Activated naive CD4-positive, alpha-beta T cell (primary cell): ENCODE measurements around the gene SPATA33.
"Not testable (repeated sequence)": the region's sequence is repeated elsewhere in the genome, so short reads cannot be mapped to it uniquely, and the experiment has no call there.

Source experiments
- DNase-seq, 4 experiments: peaks; one replicate each; lab custom pipeline; 2025; lab: John Stamatoyannopoulos, UW

Gene SPATA33

DNA sequence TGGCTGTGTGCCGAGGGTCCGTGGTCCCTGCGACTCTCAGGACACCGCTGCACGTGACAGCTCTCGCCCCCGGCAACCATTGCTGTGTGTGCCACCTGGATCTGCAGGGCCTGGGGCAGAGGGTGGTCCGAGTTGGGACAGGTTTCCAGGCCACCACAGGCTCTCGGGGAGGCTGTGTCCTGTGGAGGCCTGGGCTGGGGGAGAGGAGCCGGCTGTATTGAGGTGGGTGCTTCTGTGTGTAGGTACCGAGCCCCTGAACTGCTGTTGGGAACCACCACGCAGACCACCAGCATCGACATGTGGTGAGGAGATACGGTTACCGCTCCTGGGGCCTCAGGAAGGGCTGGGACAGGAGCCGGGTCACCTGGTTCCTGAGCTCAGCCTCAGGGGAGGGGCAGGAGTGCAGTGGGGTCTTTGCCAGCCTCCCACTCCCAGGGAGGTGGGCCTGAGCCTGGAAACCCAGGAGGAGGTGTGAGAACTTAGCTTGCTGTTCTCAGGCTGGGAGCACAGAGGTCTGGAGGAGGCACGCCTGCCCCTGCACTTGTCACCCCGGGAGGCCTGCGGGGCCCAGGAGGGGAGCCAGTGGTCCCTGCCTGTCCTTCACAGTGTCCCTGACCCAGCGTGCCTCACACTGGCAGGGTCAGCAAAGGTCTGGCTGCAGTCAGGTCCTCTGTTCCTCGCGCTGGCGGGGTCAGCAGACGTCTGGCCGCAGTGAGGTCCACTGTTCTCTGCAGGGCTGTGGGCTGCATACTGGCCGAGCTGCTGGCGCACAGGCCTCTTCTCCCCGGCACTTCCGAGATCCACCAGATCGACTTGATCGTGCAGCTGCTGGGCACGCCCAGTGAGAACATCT lies 36.5 kb downstream of the SPATA33 start:
- DNase-seq: no peak

DNA sequence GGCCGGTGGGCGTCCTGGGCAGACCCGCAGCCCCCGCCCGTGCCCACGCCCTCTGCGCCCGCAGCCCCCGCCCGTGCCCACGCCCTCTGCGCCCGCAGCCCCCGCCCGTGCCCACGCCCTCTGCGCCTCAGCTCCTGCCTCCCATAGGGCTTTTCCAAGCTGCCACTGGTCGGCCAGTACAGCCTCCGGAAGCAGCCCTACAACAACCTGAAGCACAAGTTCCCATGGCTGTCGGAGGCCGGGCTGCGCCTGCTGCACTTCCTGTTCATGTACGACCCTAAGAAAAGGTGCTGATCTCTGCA lies 37.1 kb downstream of the SPATA33 start:
- not testable (repeated sequence) for DNase-seq

DNA sequence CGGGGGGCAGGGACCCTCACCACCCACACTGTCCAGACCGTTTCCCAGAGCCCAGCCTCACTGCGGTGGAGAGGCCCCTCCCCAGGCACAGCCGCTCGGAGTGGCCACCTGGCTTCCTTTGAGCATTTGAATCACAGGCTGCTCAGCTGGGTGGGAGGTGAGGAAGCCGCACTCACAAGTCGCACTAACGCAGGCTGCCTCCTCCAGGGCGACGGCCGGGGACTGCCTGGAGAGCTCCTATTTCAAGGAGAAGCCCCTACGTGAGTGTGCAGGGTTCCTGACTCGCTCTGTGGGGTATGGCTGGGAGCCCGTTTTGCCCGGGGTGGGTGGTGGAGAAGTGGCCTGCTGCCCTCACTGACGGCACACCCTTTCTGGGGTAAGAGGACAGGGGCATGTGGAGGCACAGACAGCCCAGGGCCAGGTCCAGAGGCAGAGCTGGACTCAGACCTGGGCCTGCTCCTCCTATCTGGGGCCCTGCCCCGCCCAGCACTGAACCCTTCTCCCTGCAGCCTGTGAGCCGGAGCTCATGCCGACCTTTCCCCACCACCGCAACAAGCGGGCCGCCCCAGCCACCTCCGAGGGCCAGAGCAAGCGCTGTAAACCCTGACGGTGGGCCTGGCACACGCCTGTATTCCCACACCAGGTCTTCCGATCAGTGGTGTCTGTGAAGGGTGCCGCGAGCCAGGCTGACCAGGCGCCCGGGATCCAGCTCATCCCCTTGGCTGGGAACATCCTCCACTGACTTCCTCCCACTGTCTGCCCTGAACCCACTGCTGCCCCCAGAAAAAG lies 37.6 kb downstream of the SPATA33 start:
- DNase-seq: no peak

DNA sequence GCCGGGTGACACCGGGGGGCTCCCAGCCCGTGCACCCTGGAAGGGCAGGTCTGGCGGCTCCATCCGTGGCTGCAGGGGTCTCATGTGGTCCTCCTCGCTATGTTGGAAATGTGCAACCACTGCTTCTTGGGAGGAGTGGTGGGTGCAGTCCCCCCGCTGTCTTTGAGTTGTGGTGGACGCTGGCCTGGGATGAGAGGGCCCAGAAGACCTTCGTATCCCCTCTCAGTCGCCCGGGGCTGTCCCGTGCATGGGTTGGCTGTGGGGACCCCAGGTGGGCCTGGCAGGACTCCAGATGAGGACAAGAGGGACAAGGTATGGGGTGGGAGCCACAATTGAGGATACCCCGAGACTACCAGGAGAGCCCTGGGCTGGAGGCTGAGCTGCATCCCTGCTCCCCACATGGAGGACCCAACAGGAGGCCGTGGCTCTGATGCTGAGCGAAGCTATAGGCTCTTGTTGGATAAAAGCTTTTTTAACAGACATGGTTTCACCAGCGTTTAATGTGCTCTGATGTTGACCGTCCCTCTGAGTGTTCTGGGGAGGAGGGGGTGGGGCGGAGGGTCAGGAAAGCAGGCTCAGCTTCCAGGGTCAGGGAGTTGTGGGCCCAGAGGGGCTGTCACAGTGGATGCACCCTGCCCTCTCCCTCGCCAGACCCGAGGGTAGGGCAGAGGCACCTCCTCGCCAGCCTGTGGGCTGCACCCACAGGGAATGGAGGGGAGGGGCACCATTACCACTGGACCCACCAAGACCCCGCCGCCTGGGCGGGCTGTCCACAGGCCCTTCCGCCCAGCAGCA lies 38.4 kb downstream of the SPATA33 start:
- DNase-seq: no peak

DNA sequence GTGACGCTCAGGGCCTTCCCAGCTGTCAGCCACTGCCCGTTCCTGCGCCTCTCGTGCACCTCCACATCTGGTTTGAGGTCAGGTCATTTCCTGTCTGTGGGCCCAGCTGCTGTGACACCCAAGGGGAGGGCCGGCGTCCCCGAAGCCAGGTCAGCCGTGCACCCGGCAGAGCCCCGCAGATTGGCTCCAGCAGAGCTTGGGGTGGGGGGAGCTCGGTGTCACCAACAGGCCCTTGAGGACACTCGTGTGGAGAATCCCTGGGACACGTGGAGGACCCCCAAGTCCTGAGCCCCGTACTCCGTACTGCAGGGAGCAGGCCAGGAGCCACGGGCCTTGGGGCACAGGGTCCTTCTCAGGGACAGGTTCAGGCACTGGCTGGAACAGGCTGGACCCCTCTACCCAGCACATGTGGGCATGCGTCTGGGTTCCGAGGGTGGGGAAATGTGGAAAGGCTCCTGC lies 39.1 kb downstream of the SPATA33 start:
- DNase-seq: no peak

DNA sequence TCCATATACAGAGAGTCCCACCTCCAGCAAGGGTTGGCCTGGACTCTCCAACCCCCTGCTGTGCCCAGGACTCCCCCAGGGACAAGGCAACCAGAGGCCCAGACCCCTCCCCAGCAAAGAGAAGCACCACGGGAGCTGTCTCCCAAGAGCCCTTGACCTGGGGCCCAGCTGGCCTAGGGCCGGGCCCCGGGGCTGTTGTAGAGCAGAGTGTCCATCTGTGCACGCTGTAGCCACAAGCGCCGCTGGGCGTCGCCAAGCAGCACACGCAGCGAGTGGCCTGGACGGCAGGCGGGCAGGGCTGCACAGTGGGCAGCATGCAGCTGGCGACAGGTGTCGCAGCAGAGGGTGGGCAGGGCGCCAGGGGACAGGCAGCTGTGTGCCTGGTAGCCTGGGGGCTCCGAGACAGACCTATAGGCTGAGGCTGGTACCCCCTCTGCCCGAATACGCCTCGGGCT lies 39.6 kb downstream of the SPATA33 start:
- no peak for DNase-seq

DNA sequence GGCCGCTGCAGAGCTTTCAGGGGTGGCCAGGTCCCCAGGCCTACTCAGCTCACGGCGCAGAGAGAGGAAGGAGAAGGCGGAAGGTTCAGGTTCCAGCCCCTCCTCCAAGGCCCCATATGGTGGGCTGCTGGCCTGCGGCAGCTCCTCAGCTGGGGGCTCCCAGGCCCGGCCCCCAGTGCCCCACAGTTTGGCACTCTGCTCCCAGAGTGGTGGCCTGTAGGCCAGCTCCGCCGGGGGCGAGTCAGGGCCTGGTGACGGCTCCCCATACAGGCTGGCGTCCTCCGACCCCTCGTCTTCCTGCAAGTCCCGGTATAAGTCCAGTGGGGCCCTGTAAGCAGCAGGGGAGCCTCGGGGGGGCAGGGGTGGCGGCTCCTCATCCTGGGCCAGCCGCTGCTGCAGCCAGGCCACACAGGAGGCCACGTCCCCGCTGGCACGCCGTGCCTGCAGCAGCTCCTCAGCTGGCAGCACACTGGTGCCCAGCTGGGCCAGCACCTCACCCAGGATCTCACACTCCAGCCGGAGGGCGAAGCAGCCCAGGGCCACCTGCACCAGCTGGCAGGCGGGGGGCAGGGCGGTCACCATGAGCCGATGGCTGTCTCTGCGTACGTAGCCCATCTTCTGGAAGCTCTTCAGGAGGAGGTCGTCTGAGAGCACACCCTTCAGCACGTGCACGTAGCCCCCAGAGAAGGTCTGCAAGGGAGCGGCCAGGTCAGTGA lies 40.1 kb downstream of the SPATA33 start:
- DNase-seq: no peak

DNA sequence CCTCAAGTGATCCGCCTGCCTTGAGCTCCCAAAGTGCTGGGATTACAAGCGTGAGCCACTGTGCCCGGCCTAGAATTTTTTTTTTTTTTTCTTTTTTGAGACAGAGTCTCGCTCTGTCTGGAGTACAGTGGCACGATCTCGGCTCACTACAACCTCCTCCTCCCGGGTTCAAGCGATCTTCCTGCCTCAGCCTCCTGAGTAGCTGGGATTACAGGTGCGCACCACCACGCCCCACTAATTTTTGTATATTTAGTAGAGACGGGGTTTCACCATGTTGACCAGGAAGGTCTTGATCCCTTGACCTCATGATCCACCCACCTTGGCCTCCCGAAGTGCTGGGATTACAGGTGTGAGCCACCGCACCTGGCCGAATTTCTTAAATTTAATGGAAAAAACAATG lies 41.1 kb downstream of the SPATA33 start:
- DNase-seq: not testable (repeated sequence)

DNA sequence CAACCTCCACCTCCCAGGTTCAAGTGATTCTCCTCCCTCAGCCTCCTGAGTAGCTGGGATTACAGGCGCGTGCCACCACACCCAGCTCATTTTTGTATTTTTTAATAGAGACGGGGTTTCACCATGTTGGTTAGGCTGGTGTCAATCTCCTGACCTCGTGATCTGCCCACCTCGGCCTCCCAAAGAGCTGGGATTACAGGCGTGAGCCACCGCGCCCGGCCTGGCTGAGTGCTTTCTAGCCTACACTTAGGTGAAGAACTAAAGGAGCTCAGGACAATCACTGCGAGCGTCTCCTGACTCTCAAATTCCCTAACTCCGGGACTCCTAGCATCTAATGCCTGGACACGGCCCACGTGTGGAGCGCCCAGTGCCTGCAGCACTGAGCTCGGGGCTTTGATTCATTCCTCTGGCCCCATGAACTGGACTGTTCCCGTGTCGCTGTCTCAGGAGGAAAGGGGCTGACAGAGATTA lies 42.0 kb downstream of the SPATA33 start:
- DNase-seq: not testable (repeated sequence)

DNA sequence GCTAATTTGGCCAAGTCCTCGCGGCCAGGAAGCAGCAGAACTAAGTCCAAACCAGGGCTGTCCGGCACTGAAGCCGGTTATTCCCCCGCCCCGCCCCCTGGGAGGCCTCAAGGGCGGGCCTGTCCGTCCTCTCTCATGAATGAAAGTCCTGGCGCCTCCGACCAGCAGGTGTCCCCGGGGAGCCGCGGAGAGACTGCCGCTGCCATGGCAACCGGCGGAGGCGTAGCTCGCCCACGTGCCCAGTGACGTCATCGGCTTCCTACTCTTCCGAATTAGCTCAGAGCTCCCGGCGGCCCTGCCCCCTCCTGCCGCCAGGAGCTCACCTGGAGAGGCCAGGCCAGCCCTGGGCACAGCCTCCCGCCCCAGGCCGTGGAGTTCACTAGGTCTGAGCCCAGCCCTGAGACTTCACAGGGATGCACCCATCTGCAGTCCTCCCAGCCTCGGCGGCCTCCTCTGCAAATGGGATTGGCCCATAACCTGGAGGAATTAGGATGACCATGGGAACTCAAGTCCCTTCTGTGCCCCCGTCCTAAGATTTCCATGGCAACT lies 42.5 kb downstream of the SPATA33 start:
- peak; percentile 87 to 94 (median 91) for DNase-seq

DNA sequence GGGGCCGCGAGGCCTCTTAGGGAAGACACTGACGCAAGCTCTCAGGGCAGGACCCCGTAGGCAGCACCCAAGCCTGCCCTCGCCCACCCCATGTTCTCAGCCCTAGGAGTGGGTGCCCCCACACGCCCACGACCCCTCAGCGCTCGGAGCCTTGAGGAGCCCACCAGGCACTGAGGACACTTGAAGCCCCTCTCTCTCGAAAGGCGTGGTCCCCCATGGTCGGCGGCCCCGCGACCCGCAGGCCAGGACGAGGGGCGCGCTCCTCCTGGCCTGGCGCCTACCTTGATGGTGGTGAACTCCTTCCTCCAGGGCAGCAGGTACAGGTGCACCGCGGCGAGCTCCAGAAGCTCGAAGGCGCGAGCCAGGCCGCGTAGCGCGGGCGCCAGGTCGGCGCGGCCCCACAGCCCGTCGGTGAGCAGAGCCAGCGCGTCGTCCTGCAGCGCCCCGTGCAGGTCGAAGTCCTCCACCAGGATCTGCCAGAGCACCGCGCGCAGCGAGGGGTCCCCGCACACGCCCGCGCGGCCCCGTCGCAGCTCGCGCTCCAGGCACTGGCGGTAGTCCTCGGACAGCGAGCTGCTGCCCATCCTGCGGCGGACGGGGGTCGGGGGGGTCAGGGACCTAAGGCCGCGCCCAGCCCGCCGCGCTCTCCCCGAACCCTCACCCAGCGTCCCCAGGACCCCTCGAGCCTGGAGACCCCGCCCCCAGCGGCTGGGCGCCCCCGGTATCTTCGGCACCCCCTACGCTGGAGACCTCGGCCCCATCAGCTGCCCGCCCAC lies 43.2 kb downstream of the SPATA33 start:
- peak in 2 of 4 experiments; percentile 29 to 47 for DNase-seq

DNA sequence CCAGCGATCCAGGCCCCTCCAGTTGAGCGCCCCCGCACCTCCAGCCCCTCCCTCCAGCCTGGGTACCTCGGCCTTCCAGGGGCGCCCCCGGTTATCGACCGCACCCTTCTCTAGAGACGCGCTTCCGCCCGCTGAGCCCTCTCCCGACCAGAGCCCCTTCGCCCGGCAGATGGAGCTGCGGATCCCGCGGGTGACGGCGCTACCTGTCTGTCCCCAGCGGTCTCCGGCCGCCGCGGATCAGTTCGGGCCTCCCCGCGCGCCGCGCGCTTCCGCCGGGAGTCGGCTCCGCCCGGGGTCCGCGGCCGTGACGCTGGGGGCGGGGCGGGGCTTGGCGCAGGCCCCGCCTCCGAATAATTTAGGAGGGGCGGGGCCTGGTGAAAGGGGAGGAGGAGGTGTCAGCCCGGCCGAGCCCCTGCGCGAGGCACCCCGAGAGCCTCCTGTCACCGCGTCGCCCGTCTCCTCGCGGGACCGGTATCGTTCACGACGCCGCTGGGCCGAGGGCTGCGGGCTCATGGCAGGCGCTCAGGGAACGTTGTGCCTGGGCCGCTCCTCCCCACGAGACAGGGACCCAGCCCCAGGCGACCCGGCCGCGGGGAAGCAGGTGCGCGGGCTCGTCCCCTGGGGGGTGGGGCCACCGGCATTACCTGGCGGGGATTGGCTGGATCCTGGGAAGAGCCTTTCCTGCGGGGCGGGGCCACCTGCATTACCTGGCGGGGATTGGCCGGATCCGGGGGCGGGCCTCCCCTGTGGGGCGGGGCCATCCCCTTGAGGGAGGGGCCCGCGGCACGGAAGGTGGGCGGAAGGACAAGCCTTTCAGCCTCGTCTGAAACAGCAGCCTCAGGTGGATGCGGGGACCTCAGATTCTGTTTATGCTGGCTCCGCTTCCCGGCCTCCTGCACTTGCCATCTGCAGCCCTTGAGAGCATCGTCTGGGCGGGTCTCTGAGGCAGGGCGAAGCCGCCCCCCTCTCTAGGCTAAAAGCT lies 44.1 kb downstream of the SPATA33 start, which contains the start of gene SPATA2L:
TSS of gene SPATA2L (minus strand) at position 281 of the 982 bp plus-strand sequence. CDS start 473 bp downstream, outside the sequence.
- peak; percentile 92 to 99 (median 97) for DNase-seq

DNA sequence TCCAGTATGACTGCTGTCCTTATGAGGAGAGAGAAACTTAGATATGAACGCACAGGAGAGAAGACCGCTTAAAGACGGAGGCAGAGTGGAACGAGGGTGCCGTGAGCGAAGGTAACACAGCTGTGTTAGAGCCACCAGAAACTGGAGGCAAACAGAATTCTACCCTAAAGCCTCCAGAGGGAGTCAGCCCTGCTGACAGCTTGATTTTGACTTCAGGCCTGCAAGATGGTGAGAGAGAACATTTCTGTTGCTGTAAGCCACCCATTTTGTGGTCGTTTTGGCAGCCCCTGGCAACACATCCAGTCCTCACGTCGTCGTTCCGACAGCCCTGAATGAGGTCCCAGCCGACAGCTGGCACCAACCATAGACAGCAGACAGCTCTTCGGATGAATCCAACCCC lies 46.6 kb downstream of the SPATA33 start:
- DNase-seq: no peak

DNA sequence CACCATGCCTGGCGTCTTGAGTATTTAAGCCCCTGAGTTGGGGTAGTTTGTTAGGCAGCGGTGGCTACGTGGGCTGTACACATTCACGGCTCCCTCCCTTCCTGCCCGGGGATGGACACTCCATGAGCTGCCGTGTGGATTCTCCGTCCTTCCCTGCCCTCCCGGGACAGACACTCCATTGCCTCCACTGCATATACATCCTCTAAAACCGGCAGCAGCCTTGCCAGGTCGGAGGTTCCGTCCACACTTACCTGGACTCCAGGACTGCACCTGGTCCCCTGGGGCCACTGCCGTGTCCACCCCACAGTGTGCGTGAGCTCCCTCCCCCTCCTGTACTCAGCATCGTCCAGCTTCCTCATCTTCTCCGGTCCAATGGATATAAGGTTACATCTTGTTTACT lies 47.4 kb downstream of the SPATA33 start:
- DNase-seq: no peak

DNA sequence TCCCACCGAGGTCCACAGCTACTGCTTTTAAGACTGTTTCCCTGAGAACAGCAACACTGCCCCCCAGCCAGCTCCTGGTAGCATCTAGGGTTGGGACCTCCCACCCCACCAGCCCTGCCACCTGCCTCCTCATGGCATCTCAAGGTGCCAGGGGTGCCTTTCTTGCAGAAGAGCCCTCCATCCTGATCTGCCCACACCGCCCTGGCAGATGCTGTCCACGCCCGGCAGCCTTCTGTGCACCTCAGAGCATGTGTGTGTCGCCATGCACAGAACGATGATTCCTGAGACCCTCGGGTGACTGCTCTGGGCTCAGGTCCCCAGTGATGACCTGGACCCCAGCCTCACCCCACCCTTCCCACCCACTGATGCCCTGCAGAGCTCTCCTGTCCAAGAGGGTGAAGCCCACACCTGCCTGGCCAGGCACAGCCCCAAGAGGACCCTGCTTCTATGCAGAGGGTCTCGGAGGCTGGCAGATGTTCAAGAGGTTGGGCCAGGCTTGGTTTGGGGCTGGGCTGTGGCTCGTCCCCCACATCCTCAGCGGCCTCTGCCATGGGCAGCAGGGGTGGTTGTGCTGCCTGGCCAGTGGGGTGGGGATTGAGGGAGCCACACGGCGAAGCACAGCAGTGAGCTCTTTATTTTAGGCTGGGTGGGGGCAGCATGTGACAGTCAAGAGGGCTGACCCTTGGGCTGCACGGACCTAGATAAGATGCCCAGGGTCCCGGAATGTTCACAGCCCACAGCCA lies 49.1 kb downstream of the SPATA33 start:
- no peak for DNase-seq

DNA sequence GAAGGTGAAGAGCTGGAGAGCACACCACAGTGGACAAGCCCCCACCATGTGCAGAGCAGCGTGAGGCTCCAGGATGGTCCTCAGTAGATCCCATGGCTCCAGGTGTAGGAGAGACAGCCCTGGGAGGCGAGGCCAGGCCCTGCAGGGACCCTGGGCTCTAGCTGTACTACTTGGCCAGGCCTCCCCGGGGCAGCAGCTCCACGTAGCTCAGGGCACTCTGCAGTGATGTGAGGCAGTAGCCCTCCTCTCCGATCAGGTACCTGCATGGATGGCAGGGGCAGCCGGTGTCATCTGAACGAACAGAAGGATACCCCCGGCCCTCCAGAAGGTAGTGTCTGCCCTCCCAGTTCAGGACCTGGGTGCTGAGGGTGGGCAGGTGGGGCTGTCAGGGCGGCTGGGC lies 50.1 kb downstream of the SPATA33 start:
- DNase-seq: no peak

DNA sequence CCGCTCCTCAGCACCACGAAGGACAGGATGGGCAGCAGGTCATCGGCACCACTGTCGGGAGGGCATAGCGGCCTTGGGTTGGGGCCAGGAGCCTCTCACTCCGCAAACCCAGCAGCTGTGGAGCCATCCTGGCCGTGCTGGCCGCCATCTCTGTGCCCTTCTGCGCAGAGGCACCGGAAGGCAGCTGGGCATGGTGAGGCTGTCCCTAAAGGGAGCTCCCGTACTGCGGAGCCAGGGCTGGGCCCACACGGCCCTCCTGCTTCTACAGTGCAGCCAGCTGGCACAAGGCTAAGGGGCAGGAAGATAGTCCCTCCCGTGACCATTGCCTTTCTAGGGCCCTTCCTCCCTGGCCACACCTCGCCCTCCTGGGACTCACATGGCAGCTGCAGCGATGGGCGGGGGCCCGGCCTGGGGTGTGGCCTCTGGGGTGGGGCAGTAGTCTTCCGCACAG lies 50.9 kb downstream of the SPATA33 start:
- no peak for DNase-seq

DNA sequence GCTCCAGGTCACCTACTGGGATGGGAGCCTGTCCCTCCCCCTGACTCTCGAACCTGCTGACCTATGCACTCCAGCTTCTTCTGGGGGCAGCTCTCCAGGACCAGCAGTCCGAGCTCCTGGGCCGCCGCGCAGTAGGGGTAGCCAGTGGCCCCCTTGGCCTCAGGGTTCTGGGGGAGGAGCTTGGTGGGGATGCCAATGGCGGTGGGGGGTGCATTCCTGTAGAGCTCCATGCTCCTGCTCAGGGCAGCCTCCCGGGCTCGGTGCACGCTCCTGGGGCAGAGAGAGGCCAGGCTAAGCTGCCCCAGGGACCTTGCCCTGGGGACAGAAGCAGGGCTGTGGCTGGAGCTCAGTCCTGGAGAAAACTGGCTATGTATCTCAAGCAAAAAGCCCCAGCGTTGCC lies 51.5 kb downstream of the SPATA33 start:
- no peak for DNase-seq
